ENCODE data around the gene ARHGAP26. TPM values are rescaled to one million over a fixed set of nuclear protein-coding genes. Genes with fewer than 3 reads are reported as not detected.

Gene ARHGAP26
- total RNA-seq, 1 experiment from 2014 or later = 34.5 TPM

- no peak for TF ChIP-seq POLR2AphosphoS5 (IDR thresholded peaks at IDR 0.05; ENCODE audit: low read depth, low read length)
These were observed 436.9 kb downstream of the ARHGAP26 start (continued) for GRCh38 chr5:143207058-143207457.

GRCh38 chr5:143207563-143208364, 437.6 kb downstream of the ARHGAP26 start:
- CTCF ChIA-PET = interaction anchor here (1.8 kb wide), 1 partner anchor 16 kb away, joined by 4 read pairs; no protein-coding TSS in a partner anchor
- no peaks in the 10 kb centered on the region for H3K4me1 ChIP-seq (ENCODE audit: control insufficient read depth in 1 of 2, insufficient read depth in 2 of 2, low read length in 2 of 2)
- DNase-seq (ENCODE audit: low read depth, low spot score) (no peak), ATAC-seq (no peak)
- H3K9me2 ChIP-seq (ENCODE audit: insufficient read depth) = no peaks in the 10 kb centered on the region
- H3K4me3 ChIP-seq (replicated peaks in 1 of 2; ENCODE audit: low read depth in 1 of 2, low read length in 2 of 2) = no peak overlapping the region
- RAD21 ChIA-PET (ENCODE audit: low non-redundant PET in 1 of 2, low total read pairs in 2 of 2, uncharacterized antibody in 2 of 2, unreplicated experiment in 2 of 2) = interaction anchor here in 1 of 2 experiments (0.6 kb wide), 1 partner anchor 99 kb away, joined by 3 read pairs; no protein-coding TSS in a partner anchor
- no peaks in the 10 kb centered on the region for H3K36me3 ChIP-seq (ENCODE audit: control insufficient read depth in 1 of 2, insufficient read depth in 2 of 2, low read length in 2 of 2)
- H3K4me2 ChIP-seq (ENCODE audit: low read length) = no peak overlapping the region
- intact Hi-C loops (cut with micrococcal nuclease) = no loop called here
- H3K79me2 ChIP-seq (ENCODE audit: insufficient read depth, low read length) = no peaks in the 10 kb centered on the region
- TF ChIP-seq EZH2 (IDR thresholded peaks at IDR 0.05) (no peak), RAD21 (IDR thresholded peaks at IDR 0.05; ENCODE audit: low read depth) (no peak), JUND (IDR thresholded peaks at IDR 0.05) (no peak), YY1 (IDR thresholded peaks at IDR 0.05; ENCODE audit: extremely low read depth, insufficient replicate concordance, low read depth, low read length) (no peak), POLR2A (IDR thresholded peaks at IDR 0.05; ENCODE audit: borderline replicate concordance, extremely low read depth, insufficient read depth, insufficient read length) (no peak), SIN3A (IDR thresholded peaks at IDR 0.05; ENCODE audit: low read depth) (no peak), SRF (IDR thresholded peaks at IDR 0.05; ENCODE audit: low read depth) (no peak), EGR1 (IDR thresholded peaks at IDR 0.05; ENCODE audit: low read depth) (no peak), CBX3 (IDR thresholded peaks at IDR 0.05; ENCODE audit: low read depth) (no peak)
- no peaks in the 10 kb centered on the region for H4K20me1 ChIP-seq (ENCODE audit: insufficient read depth)
- no peaks in the 10 kb centered on the region for H3K27me3 ChIP-seq (ENCODE audit: insufficient read depth, low read length)
- H2AFZ ChIP-seq (ENCODE audit: low read depth, low read length, poor library complexity, severe bottlenecking) = no peak overlapping the region
- no TSS peak for BruUV-seq (replicated peaks)
- no peaks in the 10 kb centered on the region for H3K9me3 ChIP-seq (ENCODE audit: control insufficient read depth in 1 of 2, insufficient read depth in 1 of 2, low read depth in 1 of 2, low read length in 2 of 2)
- H3K27ac ChIP-seq (ENCODE audit: low read depth, low read length) = no peak overlapping the region
- POLR2A ChIA-PET = no interaction called here
- no peak overlapping the region for H3K9ac ChIP-seq (ENCODE audit: low read length)
